ENCODE results near the gene UBE2D4.

DNA sequence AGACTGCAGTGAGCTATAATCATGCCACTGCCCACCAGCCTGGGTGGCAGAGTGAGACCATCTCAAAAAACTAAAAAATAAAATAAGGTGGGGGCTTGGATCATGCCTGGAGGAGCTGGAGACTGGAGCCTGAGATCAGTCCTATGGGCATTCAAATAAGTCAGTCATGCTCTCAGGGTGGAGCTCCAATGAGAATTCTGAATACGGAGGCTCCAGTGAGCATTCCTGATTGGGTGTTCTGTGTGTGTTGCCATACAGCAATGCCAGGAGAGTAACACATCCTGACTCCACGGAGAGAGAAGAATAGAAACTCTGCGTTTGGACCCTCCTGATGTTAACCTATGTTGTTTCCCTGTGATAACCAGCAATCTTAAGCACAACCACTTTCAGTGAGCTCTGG is 16.0 kb downstream of the UBE2D4 start:
- TF ChIP-seq, protein P1, sequence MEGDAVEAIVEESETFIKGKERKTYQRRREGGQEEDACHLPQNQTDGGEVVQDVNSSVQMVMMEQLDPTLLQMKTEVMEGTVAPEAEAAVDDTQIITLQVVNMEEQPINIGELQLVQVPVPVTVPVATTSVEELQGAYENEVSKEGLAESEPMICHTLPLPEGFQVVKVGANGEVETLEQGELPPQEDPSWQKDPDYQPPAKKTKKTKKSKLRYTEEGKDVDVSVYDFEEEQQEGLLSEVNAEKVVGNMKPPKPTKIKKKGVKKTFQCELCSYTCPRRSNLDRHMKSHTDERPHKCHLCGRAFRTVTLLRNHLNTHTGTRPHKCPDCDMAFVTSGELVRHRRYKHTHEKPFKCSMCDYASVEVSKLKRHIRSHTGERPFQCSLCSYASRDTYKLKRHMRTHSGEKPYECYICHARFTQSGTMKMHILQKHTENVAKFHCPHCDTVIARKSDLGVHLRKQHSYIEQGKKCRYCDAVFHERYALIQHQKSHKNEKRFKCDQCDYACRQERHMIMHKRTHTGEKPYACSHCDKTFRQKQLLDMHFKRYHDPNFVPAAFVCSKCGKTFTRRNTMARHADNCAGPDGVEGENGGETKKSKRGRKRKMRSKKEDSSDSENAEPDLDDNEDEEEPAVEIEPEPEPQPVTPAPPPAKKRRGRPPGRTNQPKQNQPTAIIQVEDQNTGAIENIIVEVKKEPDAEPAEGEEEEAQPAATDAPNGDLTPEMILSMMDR (IDR thresholded peaks at IDR 0.05): no peak
- TF ChIP-seq POLR2A (IDR thresholded peaks at IDR 0.05): no peak

All from thyroid gland (tissue), 4 donors.